K562 (cell line): ENCODE measurements around the gene ZNF750. TPM values are rescaled to one million over a fixed set of nuclear protein-coding genes. Genes with fewer than 3 reads are reported as not detected.
A peak's percentile ranks its signal among the peaks of the same experiment; 100 is the strongest.

Experiments
- ATAC-seq: fragments of 200-7000 bp; cut with Tn5 transposase; 3 replicates; pipeline ENCODE4 v1.9.1; 2020; ENCODE audit warnings: moderate library complexity
- BruUV-seq: library from RNA; stranded (reverse); fragments of 400-500 nt; replicated peaks from 2 replicates; lab custom pipeline; 2021; lab: Mats Ljungman, UMichigan
- CTCF ChIA-PET: fragments of 300-600 bp; formaldehyde crosslinking; extraction: SDS; loops from one replicate; lab custom pipeline; 2021; ENCODE audit warnings: low intra/inter-chr PET ratio; lab: Yijun Ruan, JAX
- POLR2A ChIA-PET: fragments of 300-600, 350-650 bp; sonication (Branson Sonifier 250); formaldehyde crosslinking; extraction: SDS; loops from one replicate; lab custom pipeline; 2021; ENCODE audit warnings: antibody characterized with exemption, inconsistent platforms; lab: Yijun Ruan, JAX
- DNase-seq, 4 experiments: peaks; one replicate each; pipeline versions ENCODE4 v3.0.0 to v3.0.0-alpha.2; 2011 to 2018; ENCODE audit warnings: low spot score in 3 of 4, mixed read lengths in 3 of 4; ENCODE audit errors: extremely low read depth in 1 of 4
- FAIRE-seq: peaks from 2 replicates; lab custom pipeline; 2011; peaks lifted over from hg19 to GRCh38; lab: Jason Lieb, UNC
- H2AFZ ChIP-seq: 2 replicates; pipeline ENCODE4 v1.6.0; 2011; ENCODE audit warnings: low read depth, low read length, control low read depth, inconsistent platforms
- H3K27ac ChIP-seq: fragments of 200-600 bp; 3 replicates; pipeline ENCODE4 v1.8.0; 2011; ENCODE audit warnings: low read depth, mild to moderate bottlenecking, control low read depth, inconsistent platforms, low read length, moderate library complexity, mixed read lengths; ENCODE audit errors: extremely low read depth
- H3K27me3 ChIP-seq, 2 experiments: fragments of 300-600 bp in 1 of 2; 2 replicates in 1 of 2; 3 replicates in 1 of 2; pipeline versions ENCODE4 v1.6.0 to v1.8.0; 2011; ENCODE audit warnings: inconsistent platforms in 2 of 2, low read length in 2 of 2, mild to moderate bottlenecking in 1 of 2, mixed read lengths in 1 of 2, moderate library complexity in 1 of 2; ENCODE audit not compliant: control insufficient read depth in 2 of 2, insufficient read depth in 2 of 2
- H3K36me3 ChIP-seq: fragments of 300-600 bp; 3 replicates; pipeline ENCODE4 v1.8.0; 2011; ENCODE audit warnings: mild to moderate bottlenecking, low read length, inconsistent platforms; ENCODE audit not compliant: control insufficient read depth, insufficient read depth
- H3K4me1 ChIP-seq, 2 experiments: fragments of 200-600 bp in 1 of 2; replicated peaks in 1 of 2; 2 replicates in 1 of 2; 3 replicates in 1 of 2; pipeline versions ENCODE4 v1.5.1 to v1.8.0; 2011; ENCODE audit warnings: inconsistent platforms in 2 of 2, low read length in 2 of 2, mild to moderate bottlenecking in 1 of 2, mixed read lengths in 1 of 2, moderate library complexity in 1 of 2; ENCODE audit not compliant: control insufficient read depth in 2 of 2, insufficient read depth in 2 of 2
- H3K4me2 ChIP-seq: 2 replicates; pipeline ENCODE4 v1.6.1; 2011; ENCODE audit warnings: low read length, control low read depth, inconsistent platforms, mixed read lengths; ENCODE audit not compliant: insufficient read depth
- H3K4me3 ChIP-seq: fragments of 200-600 bp; sonication (generic), shearing (Covaris generic); 2 replicates; pipeline ENCODE4 v1.5.1; 2016; ENCODE audit warnings: control low read depth, inconsistent platforms
- H3K79me2 ChIP-seq: fragments of 200-600 bp; 3 replicates; pipeline ENCODE4 v1.8.0; 2011; ENCODE audit warnings: low read length, inconsistent platforms; ENCODE audit not compliant: control insufficient read depth, insufficient read depth
- H3K9ac ChIP-seq, 2 experiments: 2 replicates each; pipeline versions ENCODE4 v1.6.0 to v1.6.1; 2011; ENCODE audit warnings: low read depth in 2 of 2, low read length in 2 of 2, control low read depth in 1 of 2, inconsistent platforms in 1 of 2, mild to moderate bottlenecking in 1 of 2, mixed read lengths in 1 of 2; ENCODE audit not compliant: insufficient read depth in 1 of 2
- H3K9me1 ChIP-seq: one replicate; pipeline ENCODE4 v1.6.0; 2011; ENCODE audit warnings: inconsistent platforms, mild to moderate bottlenecking, low read length, moderate library complexity; ENCODE audit not compliant: control insufficient read depth, insufficient read depth
- H3K9me3 ChIP-seq: replicated peaks from 2 replicates; pipeline ENCODE4 v1.5.1; 2011; ENCODE audit warnings: low read depth, low read length, inconsistent platforms; ENCODE audit not compliant: control insufficient read depth, insufficient read depth
- H4K20me1 ChIP-seq: replicated peaks from 2 replicates; pipeline ENCODE4 v1.6.1; 2011; ENCODE audit warnings: low read length, inconsistent platforms, mixed read lengths; ENCODE audit not compliant: control insufficient read depth, insufficient read depth
- EGR1 ChIP-seq: fragments of 450-650 bp; conservative IDR thresholded peaks from 2 replicates; pipeline ENCODE4 v1.6.1; 2017; ENCODE audit warnings: mild to moderate bottlenecking
- MECOM ChIP-seq: fragments of 250-450 bp; sonication (Bioruptor Pico); IDR thresholded peaks from 2 replicates; pipeline ENCODE4 v1.8.0; 2022; ENCODE audit warnings: inconsistent platforms
- STAT5A ChIP-seq: IDR thresholded peaks from 2 replicates; pipeline ENCODE4 v1.6.1; 2012; ENCODE audit warnings: low read length, inconsistent platforms, borderline replicate concordance
- WGBS: fragments of 100-300 bp; shearing (Covaris generic); methylation state at CpG from one replicate; pipeline ENCODE4 v1.1.6; 2016; ENCODE audit warnings: low coverage, mixed read lengths; ENCODE audit not compliant: insufficient coverage; ENCODE audit errors: missing lambda C conversion rate; 5-methylcytosine and 5-hydroxymethylcytosine counted together
- in situ Hi-C: fragments of 300-500 bp; cut with MboI; formaldehyde crosslinking; loops from 4 replicates; pipeline ENCODE4 v1.15.0; 2018; ENCODE audit warnings: inconsistent platforms, mixed read lengths
- intact Hi-C: fragments of 100-400 bp; cut with micrococcal nuclease; formaldehyde crosslinking; loops from 2 replicates; pipeline ENCODE4 v1.14.2; 2022
- polyA plus RNA-seq, 8 experiments: library from polyadenylated mRNA; depleted of rRNA in 4 of 8; stranded (reverse) in 5 of 8; unstranded in 3 of 8; fragments of >200 nt; fragmentation: Nextera tagmentation in 2 of 8; fragmentation: Illumina TruSeq in 1 of 8; extraction: Ambion mirVana in 2 of 8; extraction: Trizol in 1 of 8; gene quantifications; 2 replicates each; pipeline versions ENCODE4 v1.2.1 to v1.2.3, GENCODE V29; 2011 to 2014; ENCODE audit warnings: inconsistent platforms in 1 of 8, missing spikeins in 1 of 8
- total RNA-seq, 7 experiments: library from RNA; depleted of rRNA in 6 of 7; stranded (reverse); fragments of >200 nt in 6 of 7; fragmentation: Illumina TruSeq in 2 of 7; extraction: Trizol in 2 of 7; gene quantifications; 2 replicates each; pipeline versions ENCODE4 v1.2.1 to v1.2.3, GENCODE V29; 2011 to 2021; ENCODE audit warnings: low replicate concordance in 1 of 7
- TF ChIP-seq, protein P1 (sequence below): sonication (generic); formaldehyde crosslinking; IDR thresholded peaks from 2 replicates; pipeline ENCODE4 v1.8.1; 2023; ENCODE audit warnings: mild to moderate bottlenecking, missing genetic modification reagents
- TF ChIP-seq, protein P2 (sequence below): fragments of 450-650 bp; IDR thresholded peaks from 2 replicates; pipeline ENCODE4 v1.6.1; 2016; ENCODE audit warnings: mild to moderate bottlenecking
- TF ChIP-seq, protein P3 (sequence below): IDR thresholded peaks from 3 replicates; pipeline ENCODE4 v1.6.1; 2011; ENCODE audit warnings: borderline replicate concordance, mild to moderate bottlenecking; ENCODE audit not compliant: insufficient read length, insufficient read depth
- TF ChIP-seq, protein P4 (sequence below): fragments of 450-650 bp; IDR thresholded peaks from 2 replicates; pipeline ENCODE4 v1.6.1; 2017; ENCODE audit warnings: antibody characterized with exemption, mild to moderate bottlenecking

The ZNF750 gene
- total and polyA plus RNA-seq, 9 of the 15 experiments (the other 6 are each of a cell fraction or from before 2014, with no cell fraction given): not detected

DNA sequence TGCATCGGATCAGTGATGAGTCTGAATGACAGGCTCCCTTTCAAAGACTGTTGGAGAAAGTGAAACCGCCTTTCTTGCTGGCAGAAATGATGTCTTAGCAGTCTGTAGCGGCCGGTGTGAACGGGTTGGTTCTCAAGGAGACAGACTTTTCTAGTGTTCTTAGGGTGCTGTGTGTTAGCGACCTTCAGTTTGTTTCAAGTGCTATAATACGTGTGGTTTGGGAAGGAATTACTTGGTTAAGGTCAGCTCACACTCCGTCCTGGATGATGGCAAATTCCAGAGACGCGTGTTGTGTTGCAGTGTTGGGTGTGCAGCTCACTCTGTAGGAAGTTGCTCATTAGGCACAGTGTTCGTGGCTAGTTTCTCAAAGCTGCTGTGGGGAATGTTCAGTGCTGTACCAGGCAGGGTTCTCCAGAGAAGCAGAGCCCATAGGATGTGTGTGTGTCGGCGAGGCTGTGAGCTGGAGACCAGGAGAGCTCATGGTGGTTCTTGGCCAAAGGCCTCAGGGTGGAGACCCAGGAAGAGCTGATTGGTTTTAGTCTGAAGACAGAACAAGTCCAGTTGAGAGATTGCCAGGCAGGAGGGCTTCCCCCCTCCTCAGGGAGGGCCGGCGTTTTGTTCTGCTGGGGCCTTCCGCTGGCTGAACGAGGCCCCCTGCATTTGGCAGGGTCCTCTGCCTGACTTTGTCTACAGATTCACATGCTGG, 37.6 kb downstream of the ZNF750 start:
- H3K79me2 ChIP-seq: peaks cover 6% of the 10 kb centered on the region; the same call in 1 of the 3 replicates
- no peak overlapping the region for H3K27ac ChIP-seq
- TF ChIP-seq MECOM (CRISPR knock-in tag): no peak
- TF ChIP-seq, protein P1, sequence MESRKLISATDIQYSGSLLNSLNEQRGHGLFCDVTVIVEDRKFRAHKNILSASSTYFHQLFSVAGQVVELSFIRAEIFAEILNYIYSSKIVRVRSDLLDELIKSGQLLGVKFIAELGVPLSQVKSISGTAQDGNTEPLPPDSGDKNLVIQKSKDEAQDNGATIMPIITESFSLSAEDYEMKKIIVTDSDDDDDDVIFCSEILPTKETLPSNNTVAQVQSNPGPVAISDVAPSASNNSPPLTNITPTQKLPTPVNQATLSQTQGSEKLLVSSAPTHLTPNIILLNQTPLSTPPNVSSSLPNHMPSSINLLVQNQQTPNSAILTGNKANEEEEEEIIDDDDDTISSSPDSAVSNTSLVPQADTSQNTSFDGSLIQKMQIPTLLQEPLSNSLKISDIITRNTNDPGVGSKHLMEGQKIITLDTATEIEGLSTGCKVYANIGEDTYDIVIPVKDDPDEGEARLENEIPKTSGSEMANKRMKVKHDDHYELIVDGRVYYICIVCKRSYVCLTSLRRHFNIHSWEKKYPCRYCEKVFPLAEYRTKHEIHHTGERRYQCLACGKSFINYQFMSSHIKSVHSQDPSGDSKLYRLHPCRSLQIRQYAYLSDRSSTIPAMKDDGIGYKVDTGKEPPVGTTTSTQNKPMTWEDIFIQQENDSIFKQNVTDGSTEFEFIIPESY (CRISPR knock-in tag): 0 out of 2 replicates have a peak, but pooled peaks have one; percentile 29
- TF ChIP-seq, protein P2, sequence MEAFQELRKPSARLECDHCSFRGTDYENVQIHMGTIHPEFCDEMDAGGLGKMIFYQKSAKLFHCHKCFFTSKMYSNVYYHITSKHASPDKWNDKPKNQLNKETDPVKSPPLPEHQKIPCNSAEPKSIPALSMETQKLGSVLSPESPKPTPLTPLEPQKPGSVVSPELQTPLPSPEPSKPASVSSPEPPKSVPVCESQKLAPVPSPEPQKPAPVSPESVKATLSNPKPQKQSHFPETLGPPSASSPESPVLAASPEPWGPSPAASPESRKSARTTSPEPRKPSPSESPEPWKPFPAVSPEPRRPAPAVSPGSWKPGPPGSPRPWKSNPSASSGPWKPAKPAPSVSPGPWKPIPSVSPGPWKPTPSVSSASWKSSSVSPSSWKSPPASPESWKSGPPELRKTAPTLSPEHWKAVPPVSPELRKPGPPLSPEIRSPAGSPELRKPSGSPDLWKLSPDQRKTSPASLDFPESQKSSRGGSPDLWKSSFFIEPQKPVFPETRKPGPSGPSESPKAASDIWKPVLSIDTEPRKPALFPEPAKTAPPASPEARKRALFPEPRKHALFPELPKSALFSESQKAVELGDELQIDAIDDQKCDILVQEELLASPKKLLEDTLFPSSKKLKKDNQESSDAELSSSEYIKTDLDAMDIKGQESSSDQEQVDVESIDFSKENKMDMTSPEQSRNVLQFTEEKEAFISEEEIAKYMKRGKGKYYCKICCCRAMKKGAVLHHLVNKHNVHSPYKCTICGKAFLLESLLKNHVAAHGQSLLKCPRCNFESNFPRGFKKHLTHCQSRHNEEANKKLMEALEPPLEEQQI: no peak
- TF ChIP-seq STAT5A: no peak
- TF ChIP-seq, protein P3, sequence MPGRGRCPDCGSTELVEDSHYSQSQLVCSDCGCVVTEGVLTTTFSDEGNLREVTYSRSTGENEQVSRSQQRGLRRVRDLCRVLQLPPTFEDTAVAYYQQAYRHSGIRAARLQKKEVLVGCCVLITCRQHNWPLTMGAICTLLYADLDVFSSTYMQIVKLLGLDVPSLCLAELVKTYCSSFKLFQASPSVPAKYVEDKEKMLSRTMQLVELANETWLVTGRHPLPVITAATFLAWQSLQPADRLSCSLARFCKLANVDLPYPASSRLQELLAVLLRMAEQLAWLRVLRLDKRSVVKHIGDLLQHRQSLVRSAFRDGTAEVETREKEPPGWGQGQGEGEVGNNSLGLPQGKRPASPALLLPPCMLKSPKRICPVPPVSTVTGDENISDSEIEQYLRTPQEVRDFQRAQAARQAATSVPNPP: no peak
- no peak for TF ChIP-seq EGR1
- TF ChIP-seq, protein P4, sequence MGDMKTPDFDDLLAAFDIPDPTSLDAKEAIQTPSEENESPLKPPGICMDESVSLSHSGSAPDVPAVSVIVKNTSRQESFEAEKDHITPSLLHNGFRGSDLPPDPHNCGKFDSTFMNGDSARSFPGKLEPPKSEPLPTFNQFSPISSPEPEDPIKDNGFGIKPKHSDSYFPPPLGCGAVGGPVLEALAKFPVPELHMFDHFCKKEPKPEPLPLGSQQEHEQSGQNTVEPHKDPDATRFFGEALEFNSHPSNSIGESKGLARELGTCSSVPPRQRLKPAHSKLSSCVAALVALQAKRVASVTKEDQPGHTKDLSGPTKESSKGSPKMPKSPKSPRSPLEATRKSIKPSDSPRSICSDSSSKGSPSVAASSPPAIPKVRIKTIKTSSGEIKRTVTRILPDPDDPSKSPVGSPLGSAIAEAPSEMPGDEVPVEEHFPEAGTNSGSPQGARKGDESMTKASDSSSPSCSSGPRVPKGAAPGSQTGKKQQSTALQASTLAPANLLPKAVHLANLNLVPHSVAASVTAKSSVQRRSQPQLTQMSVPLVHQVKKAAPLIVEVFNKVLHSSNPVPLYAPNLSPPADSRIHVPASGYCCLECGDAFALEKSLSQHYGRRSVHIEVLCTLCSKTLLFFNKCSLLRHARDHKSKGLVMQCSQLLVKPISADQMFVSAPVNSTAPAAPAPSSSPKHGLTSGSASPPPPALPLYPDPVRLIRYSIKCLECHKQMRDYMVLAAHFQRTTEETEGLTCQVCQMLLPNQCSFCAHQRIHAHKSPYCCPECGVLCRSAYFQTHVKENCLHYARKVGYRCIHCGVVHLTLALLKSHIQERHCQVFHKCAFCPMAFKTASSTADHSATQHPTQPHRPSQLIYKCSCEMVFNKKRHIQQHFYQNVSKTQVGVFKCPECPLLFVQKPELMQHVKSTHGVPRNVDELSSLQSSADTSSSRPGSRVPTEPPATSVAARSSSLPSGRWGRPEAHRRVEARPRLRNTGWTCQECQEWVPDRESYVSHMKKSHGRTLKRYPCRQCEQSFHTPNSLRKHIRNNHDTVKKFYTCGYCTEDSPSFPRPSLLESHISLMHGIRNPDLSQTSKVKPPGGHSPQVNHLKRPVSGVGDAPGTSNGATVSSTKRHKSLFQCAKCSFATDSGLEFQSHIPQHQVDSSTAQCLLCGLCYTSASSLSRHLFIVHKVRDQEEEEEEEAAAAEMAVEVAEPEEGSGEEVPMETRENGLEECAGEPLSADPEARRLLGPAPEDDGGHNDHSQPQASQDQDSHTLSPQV: no peak
- no peak overlapping the region for H2AFZ ChIP-seq
- peaks cover 45% of the 10 kb centered on the region; the same call in 2 of the 3 replicates for H3K36me3 ChIP-seq
- H3K9me1 ChIP-seq: no peaks in the 10 kb centered on the region
- H3K4me2 ChIP-seq: no peak overlapping the region
- H3K4me3 ChIP-seq: no peak overlapping the region
- no peak for FAIRE-seq
- intact Hi-C loops: no loop called here
- H4K20me1 ChIP-seq: no peaks in the 10 kb centered on the region
- no peak for ATAC-seq
- WGBS: 87% methylated on average over 10 of the region's 17 CpGs
- BruUV-seq: no TSS peak
- ChIA-PET POLR2A (no interaction called here), CTCF (no interaction called here)
- H3K4me1 ChIP-seq: peaks cover 0 to 12% of the 10 kb centered on the region in 2 experiments; a peak in 1 of 5 replicates
- no peak overlapping the region for H3K9ac ChIP-seq
- DNase-seq: no peak
- no peaks in the 10 kb centered on the region for H3K27me3 ChIP-seq
- in situ Hi-C loops: no loop called here
- H3K9me3 ChIP-seq: no peaks in the 10 kb centered on the region
